PC-9 (cell line): ENCODE measurements around the gene OR52W1. TPM values are rescaled to one million over a fixed set of nuclear protein-coding genes. Genes with fewer than 3 reads are reported as not detected.

Source experiments
- BruUV-seq: library from RNA; stranded (reverse); fragments of 400-500 nt; replicated peaks from 2 replicates; lab custom pipeline; 2021; lab: Mats Ljungman, UMichigan
- CTCF ChIA-PET: fragments of 300-600 bp; sonication (Branson Sonifier 250); formaldehyde crosslinking; loops from one replicate; lab custom pipeline; 2022; ENCODE audit warnings: antibody characterized with exemption; lab: Charles Lee
- POLR2A ChIA-PET: fragments of 300-600 bp; sonication (Branson Sonifier 250); formaldehyde crosslinking; loops from one replicate; lab custom pipeline; 2022; ENCODE audit warnings: antibody characterized with exemption; ENCODE audit not compliant: unreplicated experiment; lab: Charles Lee
- DNase-seq, 2 experiments: peaks; one replicate each; pipeline versions ENCODE4 v3.0.0 to v3.0.0-alpha.2; 2015 to 2022; ENCODE audit warnings: mixed read lengths in 1 of 2
- H2AFZ ChIP-seq: fragments of 200-600 bp; sonication (generic); 2 replicates; pipeline ENCODE4 v1.8.1; 2017; ENCODE audit warnings: antibody characterized with exemption
- H3F3A ChIP-seq: fragments of 200-600 bp; sonication (generic); 2 replicates; pipeline ENCODE4 v1.8.1; 2017; ENCODE audit warnings: antibody characterized with exemption, mild to moderate bottlenecking, low read depth; ENCODE audit not compliant: insufficient read depth
- H3K27ac ChIP-seq: fragments of 200-600 bp; sonication (generic); 2 replicates; pipeline ENCODE4 v1.6.1; 2016; ENCODE audit warnings: mixed run types
- H3K27me3 ChIP-seq: fragments of 200-600 bp; sonication (generic); 2 replicates; pipeline ENCODE4 v1.6.1; 2016; ENCODE audit warnings: low read depth, mixed run types; ENCODE audit not compliant: insufficient read depth
- H3K36me3 ChIP-seq: fragments of 200-600 bp; sonication (generic); 2 replicates; pipeline ENCODE4 v1.6.1; 2016; ENCODE audit warnings: low read depth, mixed run types
- H3K4me1 ChIP-seq: fragments of 200-600 bp; sonication (generic); replicated peaks from 2 replicates; pipeline ENCODE4 v1.6.1; 2016; ENCODE audit warnings: mixed run types; ENCODE audit not compliant: insufficient read depth
- H3K4me2 ChIP-seq: fragments of 200-600 bp; sonication (generic); 2 replicates; pipeline ENCODE4 v1.6.1; 2017; ENCODE audit warnings: mixed run types
- H3K4me3 ChIP-seq: fragments of 200-600 bp; sonication (generic); 2 replicates; pipeline ENCODE4 v1.6.1; 2016; ENCODE audit warnings: mixed run types
- H3K79me2 ChIP-seq: fragments of 200-600 bp; sonication (generic); 2 replicates; pipeline ENCODE4 v1.6.1; 2017; ENCODE audit warnings: low read depth, mixed run types
- H3K9me2 ChIP-seq: fragments of 200-600 bp; sonication (generic); 2 replicates; pipeline ENCODE4 v1.8.1; 2017; ENCODE audit warnings: mild to moderate bottlenecking; ENCODE audit not compliant: insufficient read depth
- H3K9me3 ChIP-seq: fragments of 200-600 bp; sonication (generic); 2 replicates; pipeline ENCODE4 v1.8.1; 2016; ENCODE audit warnings: low read depth; ENCODE audit not compliant: insufficient read depth
- H4K20me1 ChIP-seq: fragments of 200-600 bp; sonication (generic); 2 replicates; pipeline ENCODE4 v1.8.1; 2017; ENCODE audit not compliant: insufficient read depth
- CTCF ChIP-seq: fragments of 200-600 bp; sonication (generic); conservative IDR thresholded peaks from 2 replicates; pipeline ENCODE4 v1.6.1; 2017; ENCODE audit warnings: mixed run types, antibody characterized with exemption, mild to moderate bottlenecking, moderate library complexity
- EZH2 ChIP-seq: fragments of 200-600 bp; sonication (generic); IDR thresholded peaks from 2 replicates; pipeline ENCODE4 v1.8.0; 2017; ENCODE audit warnings: antibody characterized with exemption, low read depth
- intact Hi-C: fragments of 100-400 bp; cut with micrococcal nuclease; formaldehyde crosslinking; loops from one replicate; pipeline ENCODE4 v1.10.0; 2022; ENCODE audit not compliant: unreplicated experiment
- total RNA-seq: library from RNA; stranded (reverse); gene quantifications from 2 replicates; pipeline ENCODE4 v1.2.3, GENCODE V29; 2021

Gene OR52W1
- total RNA-seq, 1 experiment from 2014 or later, result not detected

- Histone ChIP-seq H3K36me3 (no peaks in the 10 kb centered on the region), H3K4me2 (no peak overlapping the region), H3F3A (no peaks in the 10 kb centered on the region), H3K4me1 (no peaks in the 10 kb centered on the region), H3K9me2 (no peaks in the 10 kb centered on the region), H3K27ac (no peak overlapping the region), H3K27me3 (no peaks in the 10 kb centered on the region), H3K4me3 (no peak overlapping the region), H3K79me2 (no peaks in the 10 kb centered on the region), H4K20me1 (no peaks in the 10 kb centered on the region), H3K9me3 (no peaks in the 10 kb centered on the region), H2AFZ (no peak overlapping the region)
- DNase-seq, result no peak
- ChIA-PET CTCF (no interaction called here), POLR2A (no interaction called here)
- TF ChIP-seq CTCF (no peak), EZH2 (no peak)
- intact Hi-C loops, result no loop called here
- BruUV-seq, result no TSS peak
Observed at GRCh38 chr11:6197466-6198200, 1.4 kb upstream of the OR52W1 start.

GRCh38 chr11:6200975-6201374 is 2.0 kb downstream of the OR52W1 start:
- H3K36me3 ChIP-seq, result no peaks in the 10 kb centered on the region
- H3K4me1 ChIP-seq, result no peaks in the 10 kb centered on the region
- CTCF ChIA-PET, result no interaction called here
- no peak overlapping the region for H3K27ac ChIP-seq
- no peak overlapping the region for H3K4me3 ChIP-seq
- H3K9me2 ChIP-seq, result no peaks in the 10 kb centered on the region
- TF ChIP-seq CTCF, result no peak
- no peaks in the 10 kb centered on the region for H3K27me3 ChIP-seq
- H3F3A ChIP-seq, result no peaks in the 10 kb centered on the region
- no TSS peak for BruUV-seq
- intact Hi-C loops, result no loop called here
- DNase-seq, result no peak
- H2AFZ ChIP-seq, result no peak overlapping the region
- no peaks in the 10 kb centered on the region for H4K20me1 ChIP-seq
- H3K9me3 ChIP-seq, result no peaks in the 10 kb centered on the region
- POLR2A ChIA-PET, result no interaction called here
- H3K79me2 ChIP-seq, result no peaks in the 10 kb centered on the region
- H3K4me2 ChIP-seq, result no peak overlapping the region

DNA sequence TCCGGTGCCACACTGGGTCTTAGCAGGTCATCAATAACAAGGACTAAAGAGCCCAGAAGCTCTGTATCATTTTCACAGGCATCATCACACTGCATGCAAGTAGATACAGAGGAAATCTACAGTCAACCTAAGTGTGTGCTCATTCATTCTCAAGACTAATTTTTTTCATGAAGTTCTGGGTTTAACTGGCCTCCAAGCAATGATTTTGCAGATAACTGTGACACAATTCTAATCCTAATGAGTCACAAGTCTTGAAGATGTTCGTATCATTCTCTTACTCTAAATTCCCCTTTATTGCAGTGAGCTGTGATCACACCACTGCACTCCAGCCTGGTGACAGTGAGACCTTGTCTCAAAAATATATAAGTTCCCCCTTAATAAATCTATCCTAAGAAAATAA is 2.5 kb downstream of the OR52W1 start:
- no peak overlapping the region for H3K4me2 ChIP-seq
- H3K4me3 ChIP-seq, result no peak overlapping the region
- no peaks in the 10 kb centered on the region for H4K20me1 ChIP-seq
- H3K27me3 ChIP-seq, result no peaks in the 10 kb centered on the region
- H3K27ac ChIP-seq, result no peak overlapping the region
- no peak for TF ChIP-seq EZH2
- TF ChIP-seq CTCF, result no peak
- H3K9me3 ChIP-seq, result no peaks in the 10 kb centered on the region
- no peak for DNase-seq
- no peak overlapping the region for H2AFZ ChIP-seq
- intact Hi-C loops, result no loop called here
- no peaks in the 10 kb centered on the region for H3K79me2 ChIP-seq
- H3F3A ChIP-seq, result no peaks in the 10 kb centered on the region
- CTCF ChIA-PET, result no interaction called here
- POLR2A ChIA-PET, result no interaction called here
- H3K4me1 ChIP-seq, result no peaks in the 10 kb centered on the region
- H3K36me3 ChIP-seq, result no peaks in the 10 kb centered on the region
- no peaks in the 10 kb centered on the region for H3K9me2 ChIP-seq
- BruUV-seq, result no TSS peak
